Measurements from ENCODE around the gene TAS1R1.

DNA sequence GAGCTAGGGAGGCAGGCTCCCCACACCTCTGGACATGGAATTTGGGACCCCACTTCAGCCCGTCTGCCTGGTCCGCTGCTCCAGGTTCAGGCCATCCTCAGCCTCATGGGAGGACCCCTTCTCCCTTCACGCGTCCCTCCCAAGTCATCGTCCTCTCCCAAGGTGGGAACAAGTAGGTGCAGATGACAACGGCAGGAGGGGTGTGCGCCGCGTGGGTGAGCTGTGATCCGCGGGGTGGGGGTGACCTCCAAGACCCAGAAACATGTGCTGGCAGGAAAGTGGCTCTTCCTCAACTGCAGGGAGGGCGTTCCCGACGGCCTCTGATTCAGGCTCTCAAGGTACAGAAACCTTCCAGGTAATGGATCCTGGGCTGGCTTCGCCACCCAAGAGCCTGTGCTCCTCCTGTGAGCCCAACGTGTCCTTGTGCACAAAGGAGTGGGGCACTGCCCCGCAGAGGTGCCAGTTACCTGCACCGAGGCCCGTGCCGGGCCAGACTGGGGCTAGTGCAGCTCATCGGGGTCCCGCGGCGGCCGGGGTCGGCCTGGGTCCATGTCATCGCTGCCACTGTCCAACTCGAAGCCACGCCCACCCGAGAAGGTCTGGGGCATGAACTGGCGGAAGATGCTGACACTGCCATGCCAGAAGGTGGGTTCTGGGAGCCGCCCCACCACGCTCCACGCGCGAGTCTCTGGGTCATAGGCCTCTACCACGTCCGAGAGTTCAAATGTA, 37.9 kb downstream of the TAS1R1 start:
- TF ChIP-seq, protein P1, sequence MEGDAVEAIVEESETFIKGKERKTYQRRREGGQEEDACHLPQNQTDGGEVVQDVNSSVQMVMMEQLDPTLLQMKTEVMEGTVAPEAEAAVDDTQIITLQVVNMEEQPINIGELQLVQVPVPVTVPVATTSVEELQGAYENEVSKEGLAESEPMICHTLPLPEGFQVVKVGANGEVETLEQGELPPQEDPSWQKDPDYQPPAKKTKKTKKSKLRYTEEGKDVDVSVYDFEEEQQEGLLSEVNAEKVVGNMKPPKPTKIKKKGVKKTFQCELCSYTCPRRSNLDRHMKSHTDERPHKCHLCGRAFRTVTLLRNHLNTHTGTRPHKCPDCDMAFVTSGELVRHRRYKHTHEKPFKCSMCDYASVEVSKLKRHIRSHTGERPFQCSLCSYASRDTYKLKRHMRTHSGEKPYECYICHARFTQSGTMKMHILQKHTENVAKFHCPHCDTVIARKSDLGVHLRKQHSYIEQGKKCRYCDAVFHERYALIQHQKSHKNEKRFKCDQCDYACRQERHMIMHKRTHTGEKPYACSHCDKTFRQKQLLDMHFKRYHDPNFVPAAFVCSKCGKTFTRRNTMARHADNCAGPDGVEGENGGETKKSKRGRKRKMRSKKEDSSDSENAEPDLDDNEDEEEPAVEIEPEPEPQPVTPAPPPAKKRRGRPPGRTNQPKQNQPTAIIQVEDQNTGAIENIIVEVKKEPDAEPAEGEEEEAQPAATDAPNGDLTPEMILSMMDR (IDR thresholded peaks at IDR 0.05; ENCODE audit: borderline replicate concordance, extremely low read depth, low read length, poor library complexity, severe bottlenecking): no peak
- no peak for TF ChIP-seq EZH2 (IDR thresholded peaks at IDR 0.05; ENCODE audit: borderline replicate concordance, low read depth, low read length, severe bottlenecking)

Measured in DND-41 (cell line).